ENCODE measurements around the gene TRIM16. TPM values are rescaled to one million over a fixed set of nuclear protein-coding genes. Genes with fewer than 3 reads are reported as not detected.
"Not testable (repeated sequence)": the region's sequence is repeated elsewhere in the genome, so short reads cannot be mapped to it uniquely, and the experiment has no call there.

Gene TRIM16
- total RNA-seq, 3 donors from 2014 or later (not counting 1 experiment from before 2014, with no cell fraction given), result 2.4 to 4.7 (median 3.8) TPM

DNA sequence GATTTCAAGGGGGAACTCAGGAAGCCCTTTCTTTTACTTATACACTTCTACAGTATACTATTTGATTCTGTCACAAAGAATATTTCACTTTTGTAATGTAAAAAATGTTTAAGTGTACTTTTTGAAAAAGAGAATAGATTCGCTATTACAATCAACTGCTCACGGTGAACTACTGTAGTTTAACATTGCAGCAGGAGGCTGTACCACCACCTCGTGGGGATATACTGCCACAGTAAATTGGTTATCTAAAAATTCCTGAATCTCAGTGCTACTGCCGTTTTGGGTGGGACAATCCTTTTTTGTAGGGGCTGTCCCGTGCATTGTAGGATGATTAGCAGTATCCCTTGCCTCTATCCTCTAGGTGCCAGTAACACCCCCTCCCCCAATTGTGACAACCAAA, 14.6 kb downstream of the TRIM16 start:
- H3K27me3 Mint-ChIP-seq (ENCODE audit: low read depth in 2 of 2); H3K4me1 ChIP-seq (ENCODE audit: control insufficient read depth, insufficient read depth, low read length); H3K36me3 Mint-ChIP-seq; H3K4me1 Mint-ChIP-seq; H3K4me3 Mint-ChIP-seq; H3K9me3 Mint-ChIP-seq; H3K9me3 ChIP-seq (ENCODE audit: control insufficient read depth, insufficient read depth, low read length); ATAC-seq; H3K36me3 ChIP-seq (ENCODE audit: control insufficient read depth, insufficient read depth, low read length); H3K4me3 ChIP-seq (ENCODE audit: low read length); H3K27ac ChIP-seq (ENCODE audit: low read length); intact Hi-C loops (cut with micrococcal nuclease); H3K27ac Mint-ChIP-seq; H3K27me3 ChIP-seq (ENCODE audit: control insufficient read depth, insufficient read depth, low read length); DNase-seq: not testable (repeated sequence)
- WGBS (ENCODE audit: insufficient coverage), result 93% methylated on average over 3 of the region's 5 CpGs

DNA sequence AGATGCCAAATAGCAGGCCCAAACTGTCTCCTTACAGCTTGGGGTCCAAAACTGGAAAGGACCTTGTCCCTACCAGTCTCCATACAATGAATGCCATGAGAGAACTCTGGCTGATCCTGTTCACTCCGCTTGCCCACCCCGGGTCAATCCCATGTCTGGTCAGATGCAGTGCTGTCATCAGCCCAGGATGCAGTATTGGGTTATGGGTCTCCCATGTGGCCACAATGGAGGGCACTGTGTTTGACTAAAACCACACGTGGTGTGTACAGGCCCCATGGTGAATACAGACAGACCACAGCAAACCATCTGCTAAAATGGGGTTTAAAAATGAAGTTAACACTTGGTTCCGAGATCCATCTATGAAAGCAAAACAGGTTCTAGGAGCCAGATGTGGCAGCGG, 20.4 kb downstream of the TRIM16 start:
- intact Hi-C loops (cut with micrococcal nuclease), result no loop called here
- Histone ChIP-seq H3K9me3 (ENCODE audit: control insufficient read depth, insufficient read depth, low read length) (no peaks in the 10 kb centered on the region), H3K4me1 (ENCODE audit: control insufficient read depth, insufficient read depth, low read length) (no peaks in the 10 kb centered on the region), H3K36me3 (ENCODE audit: control insufficient read depth, insufficient read depth, low read length) (no peaks in the 10 kb centered on the region), H3K27me3 (ENCODE audit: control insufficient read depth, insufficient read depth, low read length) (no peaks in the 10 kb centered on the region), H3K27ac (ENCODE audit: low read length) (no peak overlapping the region), H3K4me3 (ENCODE audit: low read length) (no peak overlapping the region)
- H3K9me3 Mint-ChIP-seq, result no peaks in the 10 kb centered on the region
- no peak for DNase-seq
- H3K4me1 Mint-ChIP-seq, result peaks cover 0 to 4% of the 10 kb centered on the region in 2 donors
- no peak overlapping the region for H3K4me3 Mint-ChIP-seq
- no peak for TF ChIP-seq CTCF (IDR thresholded peaks at IDR 0.05)
- WGBS (ENCODE audit: insufficient coverage), result 81% methylated on average over 5 of the region's 5 CpGs
- H3K27ac Mint-ChIP-seq, result no peak overlapping the region
- no peak for ATAC-seq
- H3K36me3 Mint-ChIP-seq, result no peaks in the 10 kb centered on the region
- no peaks in the 10 kb centered on the region for H3K27me3 Mint-ChIP-seq (ENCODE audit: low read depth in 2 of 2)

DNA sequence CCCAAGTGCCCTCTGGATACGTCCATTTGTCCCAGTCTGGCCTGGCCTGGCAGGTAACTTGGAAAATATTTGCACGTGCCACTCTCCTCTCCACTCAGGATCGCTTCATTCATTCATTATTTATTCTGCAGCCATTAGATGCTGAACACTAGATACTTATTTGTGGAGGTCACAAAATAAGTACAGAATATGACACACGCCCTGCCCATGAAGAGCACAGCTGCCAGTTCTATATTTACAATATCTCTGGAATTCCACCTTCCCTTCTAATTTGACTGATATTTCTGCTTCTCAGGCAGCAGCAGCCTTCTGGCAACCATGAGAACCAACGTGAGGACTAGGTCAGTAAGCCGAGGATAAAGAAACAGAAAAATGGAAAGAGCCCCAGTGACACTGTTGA, 20.9 kb downstream of the TRIM16 start:
- Mint-ChIP-seq H3K27me3 (ENCODE audit: low read depth in 2 of 2) (no peaks in the 10 kb centered on the region), H3K9me3 (no peaks in the 10 kb centered on the region), H3K36me3 (no peaks in the 10 kb centered on the region), H3K4me3 (no peak overlapping the region), H3K4me1 (peaks cover 0 to 4% of the 10 kb centered on the region in 2 donors), H3K27ac (no peak overlapping the region)
- Histone ChIP-seq H3K4me1 (ENCODE audit: control insufficient read depth, insufficient read depth, low read length) (no peaks in the 10 kb centered on the region), H3K36me3 (ENCODE audit: control insufficient read depth, insufficient read depth, low read length) (no peaks in the 10 kb centered on the region), H3K4me3 (ENCODE audit: low read length) (no peak overlapping the region), H3K9me3 (ENCODE audit: control insufficient read depth, insufficient read depth, low read length) (no peaks in the 10 kb centered on the region), H3K27ac (ENCODE audit: low read length) (no peak overlapping the region), H3K27me3 (ENCODE audit: control insufficient read depth, insufficient read depth, low read length) (no peaks in the 10 kb centered on the region)
- WGBS (ENCODE audit: insufficient coverage), result 94% methylated on average over 6 of the region's 6 CpGs
- DNase-seq (no peak), ATAC-seq (no peak)
- TF ChIP-seq CTCF (IDR thresholded peaks at IDR 0.05), result no peak
- intact Hi-C loops (cut with micrococcal nuclease), result no loop called here

DNA sequence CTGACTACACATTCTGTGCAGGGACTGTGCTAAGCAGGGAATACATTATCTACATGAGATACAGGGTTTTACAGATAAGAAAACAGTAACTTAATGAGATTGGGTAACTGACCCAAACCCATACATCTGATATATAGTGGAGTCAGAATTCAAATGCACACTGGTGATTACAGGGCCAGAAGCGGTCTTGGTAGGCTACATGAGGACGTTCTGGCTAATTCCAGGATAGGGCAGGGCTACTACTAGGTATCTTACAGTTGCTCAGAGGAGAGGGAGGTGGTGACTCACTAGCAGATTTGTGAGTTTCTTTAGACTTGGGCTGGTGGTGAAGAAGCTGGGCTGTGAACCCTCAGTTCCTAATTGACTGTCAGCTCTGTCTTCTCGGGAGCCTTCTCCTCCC, 21.4 kb downstream of the TRIM16 start:
- Mint-ChIP-seq H3K4me1 (peaks cover 0 to 4% of the 10 kb centered on the region in 2 donors), H3K27ac (no peak overlapping the region), H3K27me3 (ENCODE audit: low read depth in 2 of 2) (no peaks in the 10 kb centered on the region), H3K9me3 (no peaks in the 10 kb centered on the region), H3K36me3 (no peaks in the 10 kb centered on the region), H3K4me3 (no peak overlapping the region)
- Histone ChIP-seq H3K27me3 (ENCODE audit: control insufficient read depth, insufficient read depth, low read length) (no peaks in the 10 kb centered on the region), H3K27ac (ENCODE audit: low read length) (no peak overlapping the region), H3K4me1 (ENCODE audit: control insufficient read depth, insufficient read depth, low read length) (no peaks in the 10 kb centered on the region), H3K9me3 (ENCODE audit: control insufficient read depth, insufficient read depth, low read length) (no peaks in the 10 kb centered on the region), H3K4me3 (ENCODE audit: low read length) (no peak overlapping the region), H3K36me3 (ENCODE audit: control insufficient read depth, insufficient read depth, low read length) (no peaks in the 10 kb centered on the region)
- intact Hi-C loops (cut with micrococcal nuclease), result no loop called here
- DNase-seq (no peak), ATAC-seq (no peak)
- TF ChIP-seq CTCF (IDR thresholded peaks at IDR 0.05), result no peak
- 97% methylated on average over 3 of the region's 3 CpGs for WGBS (ENCODE audit: insufficient coverage)
